PFSK-1 (cell line): ENCODE data around the gene CARNS1.

Experiments used
- FOXP2 ChIP-seq: optimal IDR thresholded peaks from 2 replicates; pipeline ENCODE3; 2011; ENCODE audit warnings: borderline replicate concordance, control low read depth, inconsistent platforms; ENCODE audit not compliant: insufficient read depth; ENCODE audit errors: extremely low read length, extremely low read depth
- POLR2AphosphoS5 ChIP-seq: IDR thresholded peaks from 2 replicates; pipeline ENCODE4 v1.6.1; 2012; ENCODE audit warnings: low read depth, mild to moderate bottlenecking, control low read depth, low read length, moderate library complexity
- SIN3A ChIP-seq: IDR thresholded peaks from 2 replicates; pipeline ENCODE4 v1.6.1; 2012; ENCODE audit warnings: mild to moderate bottlenecking, low read length, moderate library complexity, borderline replicate concordance; ENCODE audit not compliant: insufficient read depth
- TAF1 ChIP-seq: IDR thresholded peaks from 2 replicates; pipeline ENCODE4 v1.6.1; 2012; ENCODE audit warnings: low read length, control low read depth, borderline replicate concordance; ENCODE audit not compliant: insufficient read depth
- TF ChIP-seq, protein P1 (sequence below), 2 experiments: IDR thresholded peaks; 2 replicates each; pipeline versions ENCODE4 v1.6.1 to v1.8.0; 2011 to 2012; ENCODE audit warnings: low read depth in 2 of 2, low read length in 2 of 2, control low read depth in 1 of 2, inconsistent platforms in 1 of 2, mild to moderate bottlenecking in 1 of 2, moderate library complexity in 1 of 2; ENCODE audit not compliant: insufficient read depth in 1 of 2

DNA sequence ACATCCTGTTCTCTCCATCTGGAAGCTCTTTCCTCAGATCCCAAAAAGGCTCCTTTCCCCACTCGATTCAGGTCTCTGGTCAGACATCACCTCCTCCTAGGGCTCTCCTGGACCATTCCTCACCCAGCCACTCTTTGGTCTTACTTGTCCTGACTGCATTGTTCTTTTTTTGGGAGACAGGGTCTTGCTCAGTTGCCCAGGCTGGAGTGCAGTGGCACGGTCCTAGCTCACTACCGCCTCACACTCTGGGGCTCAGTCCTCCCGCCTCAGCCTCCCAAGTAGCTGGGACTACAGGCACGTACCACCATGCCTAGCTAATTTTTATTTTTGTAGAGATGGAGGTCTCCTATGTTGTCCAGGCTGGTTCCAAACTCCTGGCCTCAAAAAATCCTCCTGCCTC is 30.0 kb downstream of the CARNS1 start:
- TF ChIP-seq POLR2AphosphoS5 = no peak
- no peak for TF ChIP-seq SIN3A
- TF ChIP-seq, protein P1, sequence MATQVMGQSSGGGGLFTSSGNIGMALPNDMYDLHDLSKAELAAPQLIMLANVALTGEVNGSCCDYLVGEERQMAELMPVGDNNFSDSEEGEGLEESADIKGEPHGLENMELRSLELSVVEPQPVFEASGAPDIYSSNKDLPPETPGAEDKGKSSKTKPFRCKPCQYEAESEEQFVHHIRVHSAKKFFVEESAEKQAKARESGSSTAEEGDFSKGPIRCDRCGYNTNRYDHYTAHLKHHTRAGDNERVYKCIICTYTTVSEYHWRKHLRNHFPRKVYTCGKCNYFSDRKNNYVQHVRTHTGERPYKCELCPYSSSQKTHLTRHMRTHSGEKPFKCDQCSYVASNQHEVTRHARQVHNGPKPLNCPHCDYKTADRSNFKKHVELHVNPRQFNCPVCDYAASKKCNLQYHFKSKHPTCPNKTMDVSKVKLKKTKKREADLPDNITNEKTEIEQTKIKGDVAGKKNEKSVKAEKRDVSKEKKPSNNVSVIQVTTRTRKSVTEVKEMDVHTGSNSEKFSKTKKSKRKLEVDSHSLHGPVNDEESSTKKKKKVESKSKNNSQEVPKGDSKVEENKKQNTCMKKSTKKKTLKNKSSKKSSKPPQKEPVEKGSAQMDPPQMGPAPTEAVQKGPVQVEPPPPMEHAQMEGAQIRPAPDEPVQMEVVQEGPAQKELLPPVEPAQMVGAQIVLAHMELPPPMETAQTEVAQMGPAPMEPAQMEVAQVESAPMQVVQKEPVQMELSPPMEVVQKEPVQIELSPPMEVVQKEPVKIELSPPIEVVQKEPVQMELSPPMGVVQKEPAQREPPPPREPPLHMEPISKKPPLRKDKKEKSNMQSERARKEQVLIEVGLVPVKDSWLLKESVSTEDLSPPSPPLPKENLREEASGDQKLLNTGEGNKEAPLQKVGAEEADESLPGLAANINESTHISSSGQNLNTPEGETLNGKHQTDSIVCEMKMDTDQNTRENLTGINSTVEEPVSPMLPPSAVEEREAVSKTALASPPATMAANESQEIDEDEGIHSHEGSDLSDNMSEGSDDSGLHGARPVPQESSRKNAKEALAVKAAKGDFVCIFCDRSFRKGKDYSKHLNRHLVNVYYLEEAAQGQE (IDR thresholded peaks at IDR 0.05; ENCODE audit: insufficient read depth in 1 of 2, low read depth in 2 of 2, low read length in 2 of 2) = no peak
- TF ChIP-seq TAF1 = no peak
- no peak for TF ChIP-seq FOXP2
